ENCODE data around the gene GJC2. TPM values are rescaled to one million over a fixed set of nuclear protein-coding genes. Genes with fewer than 3 reads are reported as not detected.

Gene GJC2
- total RNA-seq, 1 experiment from 2014 or later = 0.76 TPM

- TF ChIP-seq MAX (IDR thresholded peaks at IDR 0.05) = no peak
- no peak for TF ChIP-seq EGR1 (IDR thresholded peaks at IDR 0.05; ENCODE audit: low read depth)
- no peak for TF ChIP-seq POLR2A (IDR thresholded peaks at IDR 0.05; ENCODE audit: borderline replicate concordance, extremely low read depth, insufficient read depth, insufficient read length)
- TF ChIP-seq SP1 (IDR thresholded peaks at IDR 0.05; ENCODE audit: low read depth) = no peak
- no peak for TF ChIP-seq RAD21 (IDR thresholded peaks at IDR 0.05; ENCODE audit: low read depth)
- no peak for TF ChIP-seq EZH2phosphoT487 (IDR thresholded peaks at IDR 0.05; ENCODE audit: borderline replicate concordance)
- no peak for TF ChIP-seq SIN3A (IDR thresholded peaks at IDR 0.05; ENCODE audit: low read depth)
- no peak for TF ChIP-seq ELF1 (IDR thresholded peaks at IDR 0.05; ENCODE audit: borderline replicate concordance, low read depth)
Measured at GRCh38 chr1:228152097-228152917, 2.6 kb downstream of the GJC2 start (continued).

DNA sequence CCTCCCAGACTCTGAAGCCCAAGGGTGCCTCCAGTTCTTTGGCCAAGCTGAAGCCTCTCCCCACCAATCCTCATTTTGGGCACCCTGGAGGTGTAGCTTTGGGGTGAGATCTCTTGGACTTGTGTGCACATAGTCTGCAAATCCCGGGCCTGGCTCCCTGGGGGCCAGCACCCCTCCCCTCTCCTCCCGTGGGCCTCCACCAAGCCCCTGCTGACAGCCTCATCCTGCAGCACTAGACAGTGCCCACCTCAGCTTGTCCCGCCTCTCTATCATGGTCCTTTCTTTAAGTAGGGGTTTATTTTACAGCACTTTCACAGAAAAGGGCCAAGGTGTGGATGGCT, 3.2 kb downstream of the GJC2 start:
- ChIA-PET RAD21 (ENCODE audit: low non-redundant PET in 1 of 2, low total read pairs in 2 of 2, uncharacterized antibody in 2 of 2, unreplicated experiment in 2 of 2) (no interaction called here), CTCF (interaction anchor here (1.2 kb wide), 1 partner anchor 13 kb away, joined by 5 read pairs; the partner anchor contains the start of gene IBA57), POLR2A (interaction anchor here (0.7 to 1.1 kb wide), 2 partner anchors 12 to 13 kb away, joined by 3 to 4 read pairs; partner anchors contain the start of gene IBA57)
- BruUV-seq (replicated peaks) = no TSS peak
- Histone ChIP-seq H3K36me3 (ENCODE audit: control insufficient read depth in 1 of 2, insufficient read depth in 2 of 2, low read length in 2 of 2) (0 out of 4 replicates have a peak, but pooled peaks cover 0 to 4% of the 10 kb centered on the region in 2 experiments), H3K4me2 (ENCODE audit: low read length) (no peak overlapping the region), H3K27ac (ENCODE audit: low read depth, low read length) (no peak overlapping the region), H3K79me2 (ENCODE audit: insufficient read depth, low read length) (no peaks in the 10 kb centered on the region), H3K9me2 (ENCODE audit: insufficient read depth) (no peaks in the 10 kb centered on the region), H3K27me3 (ENCODE audit: insufficient read depth, low read length) (no peaks in the 10 kb centered on the region), H3K4me3 (replicated peaks in 1 of 2; ENCODE audit: low read depth in 1 of 2, low read length in 2 of 2) (no peak overlapping the region), H3K9ac (ENCODE audit: low read length) (no peak overlapping the region), H3K9me3 (ENCODE audit: control insufficient read depth in 1 of 2, insufficient read depth in 1 of 2, low read depth in 1 of 2, low read length in 2 of 2) (no peaks in the 10 kb centered on the region), H3K4me1 (ENCODE audit: control insufficient read depth in 1 of 2, insufficient read depth in 2 of 2, low read length in 2 of 2) (peaks cover 11% of the 10 kb centered on the region in 2 experiments; a peak in 3 of 4 replicates), H2AFZ (ENCODE audit: low read depth, low read length, poor library complexity, severe bottlenecking) (no peak overlapping the region), H4K20me1 (ENCODE audit: insufficient read depth) (no peaks in the 10 kb centered on the region)
- ATAC-seq (no peak), DNase-seq (ENCODE audit: low read depth, low spot score) (no peak)
- intact Hi-C loops (cut with micrococcal nuclease) = no loop called here
- TF ChIP-seq ZFX (IDR thresholded peaks at IDR 0.05) (no peak), SP1 (IDR thresholded peaks at IDR 0.05; ENCODE audit: low read depth) (no peak), SIN3A (IDR thresholded peaks at IDR 0.05; ENCODE audit: low read depth) (no peak), RAD21 (IDR thresholded peaks at IDR 0.05; ENCODE audit: low read depth) (no peak), FOSL1 (IDR thresholded peaks at IDR 0.05; ENCODE audit: low read depth) (no peak), POLR2A (IDR thresholded peaks at IDR 0.05; ENCODE audit: borderline replicate concordance, extremely low read depth, insufficient read depth, insufficient read length) (no peak), MAX (IDR thresholded peaks at IDR 0.05) (no peak), ZNF274 (IDR thresholded peaks at IDR 0.05; ENCODE audit: low read depth, low read length) (no peak), CBX3 (IDR thresholded peaks at IDR 0.05; ENCODE audit: low read depth) (no peak)
- TF ChIP-seq, protein P1, sequence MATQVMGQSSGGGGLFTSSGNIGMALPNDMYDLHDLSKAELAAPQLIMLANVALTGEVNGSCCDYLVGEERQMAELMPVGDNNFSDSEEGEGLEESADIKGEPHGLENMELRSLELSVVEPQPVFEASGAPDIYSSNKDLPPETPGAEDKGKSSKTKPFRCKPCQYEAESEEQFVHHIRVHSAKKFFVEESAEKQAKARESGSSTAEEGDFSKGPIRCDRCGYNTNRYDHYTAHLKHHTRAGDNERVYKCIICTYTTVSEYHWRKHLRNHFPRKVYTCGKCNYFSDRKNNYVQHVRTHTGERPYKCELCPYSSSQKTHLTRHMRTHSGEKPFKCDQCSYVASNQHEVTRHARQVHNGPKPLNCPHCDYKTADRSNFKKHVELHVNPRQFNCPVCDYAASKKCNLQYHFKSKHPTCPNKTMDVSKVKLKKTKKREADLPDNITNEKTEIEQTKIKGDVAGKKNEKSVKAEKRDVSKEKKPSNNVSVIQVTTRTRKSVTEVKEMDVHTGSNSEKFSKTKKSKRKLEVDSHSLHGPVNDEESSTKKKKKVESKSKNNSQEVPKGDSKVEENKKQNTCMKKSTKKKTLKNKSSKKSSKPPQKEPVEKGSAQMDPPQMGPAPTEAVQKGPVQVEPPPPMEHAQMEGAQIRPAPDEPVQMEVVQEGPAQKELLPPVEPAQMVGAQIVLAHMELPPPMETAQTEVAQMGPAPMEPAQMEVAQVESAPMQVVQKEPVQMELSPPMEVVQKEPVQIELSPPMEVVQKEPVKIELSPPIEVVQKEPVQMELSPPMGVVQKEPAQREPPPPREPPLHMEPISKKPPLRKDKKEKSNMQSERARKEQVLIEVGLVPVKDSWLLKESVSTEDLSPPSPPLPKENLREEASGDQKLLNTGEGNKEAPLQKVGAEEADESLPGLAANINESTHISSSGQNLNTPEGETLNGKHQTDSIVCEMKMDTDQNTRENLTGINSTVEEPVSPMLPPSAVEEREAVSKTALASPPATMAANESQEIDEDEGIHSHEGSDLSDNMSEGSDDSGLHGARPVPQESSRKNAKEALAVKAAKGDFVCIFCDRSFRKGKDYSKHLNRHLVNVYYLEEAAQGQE (IDR thresholded peaks at IDR 0.05; ENCODE audit: low read depth) = no peak
- TF ChIP-seq, protein P2, sequence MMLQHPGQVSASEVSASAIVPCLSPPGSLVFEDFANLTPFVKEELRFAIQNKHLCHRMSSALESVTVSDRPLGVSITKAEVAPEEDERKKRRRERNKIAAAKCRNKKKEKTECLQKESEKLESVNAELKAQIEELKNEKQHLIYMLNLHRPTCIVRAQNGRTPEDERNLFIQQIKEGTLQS (IDR thresholded peaks at IDR 0.05) = no peak

All from HCT116 (cell line).